Sigmoid colon (tissue), 7 donors: ENCODE results near the gene MBD2. TPM values are rescaled to one million over a fixed set of nuclear protein-coding genes. Genes with fewer than 3 reads are reported as not detected.
A peak's percentile ranks its signal among the peaks of the same experiment; 100 is the strongest.
"Not testable (repeated sequence)": the region's sequence is repeated elsewhere in the genome, so short reads cannot be mapped to it uniquely, and the experiment has no call there.

Experiments used
- DNase-seq: peaks from one replicate; pipeline ENCODE4 v3.0.0-alpha.2; 2019
- H3K27ac ChIP-seq, 4 donors: fragments of 200-600 bp; sonication (generic); one replicate each; pipeline ENCODE4 v1.5.1; 2016 to 2019; ENCODE audit warnings: mild to moderate bottlenecking in 1 of 4
- H3K27me3 ChIP-seq, 3 donors: fragments of 200-600 bp; sonication (generic); one replicate each; pipeline ENCODE4 v1.5.1; 2019; ENCODE audit warnings: mild to moderate bottlenecking in 1 of 3
- H3K36me3 ChIP-seq, 4 donors: fragments of 200-600 bp; sonication (generic); one replicate each; pipeline ENCODE4 v1.5.1; 2016 to 2019
- H3K4me1 ChIP-seq, 4 donors: fragments of 200-600 bp; sonication (generic); one replicate each; pipeline ENCODE4 v1.5.1; 2017 to 2019
- H3K4me3 ChIP-seq, 4 donors: fragments of 200-600 bp; sonication (generic); one replicate each; pipeline ENCODE4 v1.5.1; 2017 to 2019; ENCODE audit warnings: mild to moderate bottlenecking in 2 of 4, moderate library complexity in 1 of 4
- H3K9me3 ChIP-seq, 4 donors: fragments of 200-600 bp in 3 of 4; sonication (generic) in 3 of 4; one replicate each; pipeline versions ENCODE4 v1.5.1 to v1.6.1; 2013 to 2019
- EP300 ChIP-seq, 4 donors: sonication (generic); formaldehyde crosslinking; IDR thresholded peaks; one replicate each; pipeline ENCODE4 v1.6.1; 2017; ENCODE audit warnings: antibody characterized with exemption in 4 of 4
- POLR2A ChIP-seq, 2 donors: fragments of 450-650 bp; IDR thresholded peaks; one replicate each; pipeline ENCODE4 v1.6.1; 2016; ENCODE audit warnings: antibody characterized with exemption in 2 of 2, mild to moderate bottlenecking in 2 of 2, moderate library complexity in 2 of 2
- POLR2AphosphoS5 ChIP-seq, 4 donors: sonication (generic); formaldehyde crosslinking; IDR thresholded peaks; one replicate each; pipeline ENCODE4 v1.6.1; 2017; ENCODE audit warnings: antibody characterized with exemption in 4 of 4
- WGBS, 2 donors: extraction: QIAGEN DNeasy Blood & Tissue Kit; methylation state at CpG; one replicate each; pipeline ENCODE4 v1.1.7; 2013; 5-methylcytosine and 5-hydroxymethylcytosine counted together
- intact Hi-C: fragments of 100-400 bp; cut with DNase I; formaldehyde crosslinking; loops from one replicate; pipeline ENCODE4 v1.15.1; 2023
- polyA plus RNA-seq, 3 donors: library from polyadenylated mRNA; stranded (reverse); fragments of 200-250 nt; gene quantifications; one replicate each; pipeline ENCODE4 v1.2.3, GENCODE V29; 2013
- total RNA-seq, 4 donors: library from RNA; depleted of rRNA; stranded (reverse); fragments of >200 nt; gene quantifications; one replicate each; pipeline ENCODE4 v1.1.0, GENCODE V29; 2016
- TF ChIP-seq, protein P1 (sequence below), 4 experiments: fragments of 450-650 bp in 3 of 4; fragments of 200-600 bp in 1 of 4; IDR thresholded peaks; one replicate each; pipeline ENCODE4 v1.5.1; 2016 to 2019; ENCODE audit warnings: antibody characterized with exemption in 4 of 4, mild to moderate bottlenecking in 3 of 4, moderate library complexity in 2 of 4
- donor health status: healthy with polysubstance abuse.
- donor health status: Bipolar disorder and iron deficiency.
- donor health status: healthy.

Gene MBD2
- total and polyA plus RNA-seq, 7 donors: 21.4 to 36.7 (median 32.1) TPM

DNA sequence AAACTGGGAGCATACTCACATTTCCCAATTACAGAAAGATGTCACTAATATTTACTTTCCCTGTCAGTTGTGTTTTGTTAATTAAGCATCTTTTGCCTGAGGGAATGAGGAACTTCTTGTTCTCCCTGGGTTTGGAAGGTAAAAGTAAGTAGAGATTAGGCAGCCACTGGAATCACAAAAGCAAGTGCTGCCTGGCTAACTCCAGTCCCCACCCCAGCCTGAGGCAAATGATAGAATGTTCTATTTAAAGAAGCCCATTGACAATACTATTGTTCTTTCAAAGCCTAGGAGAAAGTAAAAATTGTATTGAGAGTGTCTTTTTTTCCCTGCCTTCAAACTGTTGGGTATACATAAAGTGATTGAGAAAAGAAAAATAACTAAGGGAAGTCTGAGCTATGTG is 93.8 kb downstream of the MBD2 start:
- no peaks in the 10 kb centered on the region for H3K36me3 ChIP-seq
- H3K27ac ChIP-seq: no peak overlapping the region
- TF ChIP-seq, protein P1, sequence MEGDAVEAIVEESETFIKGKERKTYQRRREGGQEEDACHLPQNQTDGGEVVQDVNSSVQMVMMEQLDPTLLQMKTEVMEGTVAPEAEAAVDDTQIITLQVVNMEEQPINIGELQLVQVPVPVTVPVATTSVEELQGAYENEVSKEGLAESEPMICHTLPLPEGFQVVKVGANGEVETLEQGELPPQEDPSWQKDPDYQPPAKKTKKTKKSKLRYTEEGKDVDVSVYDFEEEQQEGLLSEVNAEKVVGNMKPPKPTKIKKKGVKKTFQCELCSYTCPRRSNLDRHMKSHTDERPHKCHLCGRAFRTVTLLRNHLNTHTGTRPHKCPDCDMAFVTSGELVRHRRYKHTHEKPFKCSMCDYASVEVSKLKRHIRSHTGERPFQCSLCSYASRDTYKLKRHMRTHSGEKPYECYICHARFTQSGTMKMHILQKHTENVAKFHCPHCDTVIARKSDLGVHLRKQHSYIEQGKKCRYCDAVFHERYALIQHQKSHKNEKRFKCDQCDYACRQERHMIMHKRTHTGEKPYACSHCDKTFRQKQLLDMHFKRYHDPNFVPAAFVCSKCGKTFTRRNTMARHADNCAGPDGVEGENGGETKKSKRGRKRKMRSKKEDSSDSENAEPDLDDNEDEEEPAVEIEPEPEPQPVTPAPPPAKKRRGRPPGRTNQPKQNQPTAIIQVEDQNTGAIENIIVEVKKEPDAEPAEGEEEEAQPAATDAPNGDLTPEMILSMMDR (IDR thresholded peaks at IDR 0.05): no peak
- no peak for TF ChIP-seq POLR2AphosphoS5 (IDR thresholded peaks at IDR 0.05)
- no peak for TF ChIP-seq EP300 (IDR thresholded peaks at IDR 0.05)
- TF ChIP-seq POLR2A (IDR thresholded peaks at IDR 0.05): no peak
- H3K4me1 ChIP-seq: no peaks in the 10 kb centered on the region
- no peaks in the 10 kb centered on the region for H3K9me3 ChIP-seq
- intact Hi-C loops: no loop called here
- no peak for DNase-seq
- no peaks in the 10 kb centered on the region for H3K27me3 ChIP-seq
- no peak overlapping the region for H3K4me3 ChIP-seq

DNA sequence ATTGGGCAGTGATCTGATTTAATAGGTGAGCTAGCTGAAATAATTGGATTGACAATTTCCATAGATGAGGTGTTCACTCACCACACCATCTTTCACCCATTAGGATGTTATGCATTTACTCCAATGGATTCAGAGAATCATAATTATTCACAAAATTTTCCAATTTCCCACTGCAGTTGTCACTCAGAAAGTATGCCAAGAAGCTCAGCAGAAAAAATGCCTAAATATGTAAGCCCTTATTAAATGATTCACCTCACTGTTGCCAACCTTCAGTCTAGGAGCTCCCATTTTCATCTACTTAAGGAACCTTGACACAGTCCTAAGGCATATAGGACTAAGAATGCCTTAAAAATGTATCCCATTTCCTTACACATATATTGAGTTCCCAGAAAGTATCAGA is 94.3 kb downstream of the MBD2 start:
- Histone ChIP-seq H3K27me3 (no peaks in the 10 kb centered on the region), H3K9me3 (no peaks in the 10 kb centered on the region), H3K4me3 (no peak overlapping the region), H3K36me3 (no peaks in the 10 kb centered on the region), H3K27ac (no peak overlapping the region), H3K4me1 (no peaks in the 10 kb centered on the region)
- TF ChIP-seq EP300 (IDR thresholded peaks at IDR 0.05) (no peak), POLR2A (IDR thresholded peaks at IDR 0.05) (no peak), POLR2AphosphoS5 (IDR thresholded peaks at IDR 0.05) (no peak)
- TF ChIP-seq, protein P1 (IDR thresholded peaks at IDR 0.05): no peak
- intact Hi-C loops: no loop called here
- no peak for DNase-seq

DNA sequence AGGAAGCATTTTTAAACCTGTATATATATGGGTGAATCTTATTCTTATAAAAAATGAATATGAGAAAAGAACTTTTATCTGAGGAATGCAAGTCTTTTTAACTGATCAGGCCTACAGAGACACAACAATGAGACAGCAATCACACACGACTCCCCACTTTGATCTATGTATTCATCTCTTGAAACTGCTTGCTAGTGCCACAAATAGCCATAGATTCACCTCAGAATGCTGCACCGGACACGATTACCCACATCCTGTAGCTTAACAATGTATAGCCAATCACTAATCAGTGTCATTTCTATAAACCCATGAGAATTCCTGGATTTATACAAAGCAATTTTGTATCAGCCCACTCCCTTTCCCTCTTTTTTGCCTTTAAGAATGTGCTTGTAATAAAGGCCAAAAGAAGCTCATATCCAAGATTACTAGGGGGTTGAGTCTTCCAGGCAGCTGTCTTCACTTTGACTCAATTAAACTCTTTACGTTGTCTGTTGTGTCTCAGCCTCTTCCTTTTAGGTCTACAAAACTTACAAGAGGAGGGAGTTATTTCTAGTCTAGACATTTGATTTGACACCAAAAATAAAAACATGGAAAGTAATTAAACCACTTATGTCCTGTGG is 94.9 kb downstream of the MBD2 start:
- Histone ChIP-seq H3K27me3 (no peaks in the 10 kb centered on the region), H3K4me1 (no peaks in the 10 kb centered on the region), H3K9me3 (no peaks in the 10 kb centered on the region), H3K4me3 (no peak overlapping the region), H3K27ac (no peak overlapping the region), H3K36me3 (no peaks in the 10 kb centered on the region)
- whole genome bisulfite sequencing, 2 donors: 65 to 87% methylated on average over 4 of the region's 4 CpGs
- no peak for DNase-seq
- intact Hi-C loops: no loop called here
- TF ChIP-seq EP300 (IDR thresholded peaks at IDR 0.05): no peak
- TF ChIP-seq POLR2AphosphoS5 (IDR thresholded peaks at IDR 0.05): no peak
- TF ChIP-seq, protein P1 (IDR thresholded peaks at IDR 0.05): no peak
- TF ChIP-seq POLR2A (IDR thresholded peaks at IDR 0.05): no peak

DNA sequence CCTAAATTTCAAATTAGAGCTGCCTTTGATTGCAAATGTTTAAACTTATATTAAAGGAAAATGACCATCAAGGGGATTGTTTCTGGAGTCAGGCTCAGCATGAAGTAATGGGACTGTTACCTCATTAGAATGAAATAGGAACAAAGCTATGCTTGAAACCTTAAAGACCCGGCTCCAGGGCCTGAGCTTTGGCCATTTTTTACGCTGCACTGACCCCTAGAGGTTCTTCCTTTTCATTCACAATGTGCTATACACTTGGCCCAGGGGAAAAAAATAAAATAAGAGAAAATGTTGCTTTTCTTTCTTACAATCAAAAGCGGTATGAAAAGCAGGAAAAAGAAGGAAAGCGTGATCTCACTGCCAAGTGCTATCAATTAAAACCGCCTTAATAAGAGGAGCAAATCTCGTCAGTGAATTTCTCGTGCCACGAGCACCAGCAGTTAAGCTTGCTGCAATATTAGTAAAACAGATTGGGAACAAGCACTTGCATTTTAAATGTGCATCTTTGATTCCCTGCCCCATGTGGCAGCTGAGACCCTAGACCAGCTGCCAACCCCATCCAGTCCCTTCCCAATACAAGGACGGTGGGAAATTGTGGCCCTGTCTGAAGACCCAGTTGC is 96.6 kb downstream of the MBD2 start:
- no peaks in the 10 kb centered on the region for H3K9me3 ChIP-seq
- no peak overlapping the region for H3K27ac ChIP-seq
- H3K4me3 ChIP-seq: no peak overlapping the region
- H3K36me3 ChIP-seq: no peaks in the 10 kb centered on the region
- DNase-seq: no peak
- intact Hi-C loops: no loop called here
- WGBS, 2 donors: 76 to 80% methylated on average over 9 of the region's 9 CpGs
- no peaks in the 10 kb centered on the region for H3K27me3 ChIP-seq
- no peak for TF ChIP-seq EP300 (IDR thresholded peaks at IDR 0.05)
- TF ChIP-seq POLR2A (IDR thresholded peaks at IDR 0.05): no peak
- TF ChIP-seq POLR2AphosphoS5 (IDR thresholded peaks at IDR 0.05): no peak
- TF ChIP-seq, protein P1 (IDR thresholded peaks at IDR 0.05): peak in 1 of 4 experiments; percentile 21
- H3K4me1 ChIP-seq: no peaks in the 10 kb centered on the region

DNA sequence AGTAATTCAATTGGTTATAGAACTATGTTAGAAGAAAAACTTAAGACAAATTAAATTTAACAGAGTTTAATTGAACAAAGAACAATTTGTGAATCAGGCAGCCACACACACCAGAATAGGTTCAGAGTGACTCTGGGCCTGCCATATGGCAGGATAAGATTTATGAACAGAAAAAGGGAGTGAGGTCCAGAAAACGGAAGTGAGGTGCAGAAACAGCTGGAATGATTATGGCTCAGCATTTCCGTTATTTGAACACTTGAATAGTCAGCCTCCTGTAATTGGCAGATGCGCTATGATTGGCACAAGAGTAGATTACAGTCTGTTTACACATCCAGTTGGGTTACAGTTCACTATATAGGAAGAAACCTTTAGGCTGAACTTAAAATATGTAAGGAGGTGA is 99.0 kb downstream of the MBD2 start:
- Histone ChIP-seq H3K27me3 (no peaks in the 10 kb centered on the region), H3K36me3 (no peaks in the 10 kb centered on the region), H3K4me1 (no peaks in the 10 kb centered on the region), H3K9me3 (no peaks in the 10 kb centered on the region), H3K4me3 (no peak overlapping the region), H3K27ac (no peak overlapping the region)
- DNase-seq: no peak
- WGBS, 2 donors: 64 to 69% methylated on average over 3 of the region's 3 CpGs
- intact Hi-C loops: no loop called here
- TF ChIP-seq, protein P1 (IDR thresholded peaks at IDR 0.05): no peak
- TF ChIP-seq EP300 (IDR thresholded peaks at IDR 0.05) (no peak), POLR2AphosphoS5 (IDR thresholded peaks at IDR 0.05) (no peak), POLR2A (IDR thresholded peaks at IDR 0.05) (no peak)

DNA sequence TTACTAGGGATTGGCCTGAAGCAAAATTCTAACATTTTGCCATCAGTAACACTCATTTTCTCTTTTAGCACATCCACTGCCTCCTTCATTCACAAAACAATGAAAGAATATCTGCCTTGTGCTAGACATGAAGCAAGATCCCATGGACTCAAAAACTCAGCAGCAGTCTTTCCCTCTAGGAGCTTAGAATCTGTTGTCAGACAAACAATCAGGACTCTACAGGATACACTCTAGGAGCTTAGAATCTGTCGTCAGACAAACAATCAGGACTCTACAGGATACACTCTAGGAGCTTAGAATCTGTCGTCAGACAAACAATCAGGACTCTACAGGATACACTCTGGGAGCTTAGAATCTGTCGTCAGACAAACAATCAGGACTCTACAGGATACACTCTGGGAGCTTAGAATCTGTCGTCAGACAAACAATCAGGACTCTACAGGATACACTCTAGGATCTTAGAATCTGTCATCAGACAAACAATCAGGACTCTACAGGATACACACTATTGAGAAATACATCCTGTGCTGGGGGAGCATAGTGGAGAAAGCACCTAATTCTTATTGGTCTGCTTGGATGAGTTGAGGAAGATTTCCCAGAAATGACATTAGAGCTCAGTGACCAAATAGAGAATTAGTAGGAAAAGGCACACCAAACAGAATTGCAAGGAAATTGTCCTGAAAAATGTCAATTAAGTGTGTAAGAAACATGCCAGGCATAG is 100.6 kb downstream of the MBD2 start:
- H3K27ac ChIP-seq, H3K4me1 ChIP-seq, H3K27me3 ChIP-seq, H3K36me3 ChIP-seq, H3K4me3 ChIP-seq, intact Hi-C loops, H3K9me3 ChIP-seq, DNase-seq: not testable (repeated sequence)
- 85 to 87% methylated on average over 4 of the region's 4 CpGs for WGBS, 2 donors
